ENCODE results near the gene STUM. TPM values are rescaled to one million over a fixed set of nuclear protein-coding genes. Genes with fewer than 3 reads are reported as not detected.

STUM gene
- total and polyA plus RNA-seq, 7 donors: under 0.01 to 16.9 (median 7.2) TPM

DNA sequence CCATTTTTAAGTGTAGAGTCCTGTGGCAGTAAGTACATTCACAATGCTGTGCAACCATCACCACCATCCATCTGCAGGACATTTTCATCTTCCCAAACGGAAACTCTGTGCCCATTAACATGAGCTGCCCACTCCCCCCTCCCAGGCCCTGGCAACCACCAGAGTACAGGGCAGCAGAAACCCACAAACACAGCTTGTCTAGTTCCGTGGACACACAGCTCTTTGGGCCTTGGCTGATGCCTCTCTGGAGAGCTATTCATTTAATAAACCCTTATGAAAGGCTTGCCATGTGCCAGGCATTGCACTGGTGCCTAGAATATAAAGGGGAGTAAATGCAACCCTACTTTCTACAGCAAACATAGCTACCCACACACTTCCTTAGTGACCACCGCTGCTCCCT is 28.0 kb downstream of the STUM start:
- 82 to 90% methylated on average over 3 of the region's 3 CpGs for WGBS, 2 donors
- TF ChIP-seq, protein P1, sequence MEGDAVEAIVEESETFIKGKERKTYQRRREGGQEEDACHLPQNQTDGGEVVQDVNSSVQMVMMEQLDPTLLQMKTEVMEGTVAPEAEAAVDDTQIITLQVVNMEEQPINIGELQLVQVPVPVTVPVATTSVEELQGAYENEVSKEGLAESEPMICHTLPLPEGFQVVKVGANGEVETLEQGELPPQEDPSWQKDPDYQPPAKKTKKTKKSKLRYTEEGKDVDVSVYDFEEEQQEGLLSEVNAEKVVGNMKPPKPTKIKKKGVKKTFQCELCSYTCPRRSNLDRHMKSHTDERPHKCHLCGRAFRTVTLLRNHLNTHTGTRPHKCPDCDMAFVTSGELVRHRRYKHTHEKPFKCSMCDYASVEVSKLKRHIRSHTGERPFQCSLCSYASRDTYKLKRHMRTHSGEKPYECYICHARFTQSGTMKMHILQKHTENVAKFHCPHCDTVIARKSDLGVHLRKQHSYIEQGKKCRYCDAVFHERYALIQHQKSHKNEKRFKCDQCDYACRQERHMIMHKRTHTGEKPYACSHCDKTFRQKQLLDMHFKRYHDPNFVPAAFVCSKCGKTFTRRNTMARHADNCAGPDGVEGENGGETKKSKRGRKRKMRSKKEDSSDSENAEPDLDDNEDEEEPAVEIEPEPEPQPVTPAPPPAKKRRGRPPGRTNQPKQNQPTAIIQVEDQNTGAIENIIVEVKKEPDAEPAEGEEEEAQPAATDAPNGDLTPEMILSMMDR (IDR thresholded peaks at IDR 0.05): no peak
- TF ChIP-seq EP300 (IDR thresholded peaks at IDR 0.05) (no peak), POLR2A (IDR thresholded peaks at IDR 0.05) (no peak), POLR2AphosphoS5 (IDR thresholded peaks at IDR 0.05) (no peak)
- H3K4me1 ChIP-seq: peaks cover 0 to 39% (median 30%) of the 10 kb centered on the region in 4 donors
- H3K36me3 ChIP-seq: no peaks in the 10 kb centered on the region
- peak overlapping the region in 3 of 4 donors; percentile 80 to 85 (median 84) for H3K27ac ChIP-seq
- peak; percentile 65 for DNase-seq
- no peaks in the 10 kb centered on the region for H3K27me3 ChIP-seq
- intact Hi-C loops (cut with DNase I): no loop called here
- no peaks in the 10 kb centered on the region for H3K9me3 ChIP-seq
- no peak overlapping the region for H3K4me3 ChIP-seq

DNA sequence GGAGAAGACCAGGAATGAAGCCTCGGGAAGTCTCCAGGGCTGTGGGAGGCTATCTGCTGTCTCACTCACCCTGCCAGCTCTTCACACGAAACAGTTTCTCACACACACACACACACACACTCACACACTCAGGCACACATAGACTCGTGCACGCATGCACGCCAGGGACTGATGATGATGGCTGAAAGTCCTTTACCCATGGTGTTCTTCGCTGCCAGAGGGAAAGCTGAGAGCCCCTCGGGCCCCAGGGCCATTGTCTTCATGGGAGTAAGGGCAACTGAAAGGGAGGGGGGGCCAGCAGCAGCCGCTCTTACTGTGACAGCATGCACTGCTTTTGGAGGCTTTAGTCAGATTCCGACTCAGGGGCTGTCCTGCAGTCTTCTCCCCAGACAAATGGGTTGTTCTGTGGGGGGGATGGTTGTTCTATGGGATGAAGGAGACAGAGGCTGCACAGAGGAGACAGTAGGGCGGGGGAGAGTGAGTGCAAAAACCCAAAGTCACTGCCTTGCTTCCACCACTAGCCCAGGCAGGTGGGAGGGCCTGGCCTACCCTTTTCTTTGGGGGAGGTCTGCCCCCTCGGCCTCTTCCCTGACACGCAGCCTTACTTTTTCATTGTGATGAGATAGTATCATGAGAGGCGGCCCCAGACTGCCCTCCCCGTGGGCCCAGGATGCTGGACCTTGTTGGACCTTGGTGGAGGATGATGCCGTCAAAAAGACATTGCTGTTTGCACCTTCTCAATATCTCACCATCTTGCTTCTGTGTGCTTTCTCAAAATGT is 29.0 kb downstream of the STUM start:
- no peak overlapping the region for H3K4me3 ChIP-seq
- no peaks in the 10 kb centered on the region for H3K36me3 ChIP-seq
- whole genome bisulfite sequencing, 2 donors: 90 to 92% methylated on average over 15 of the region's 15 CpGs
- peak; percentile 58 for DNase-seq
- intact Hi-C loops (cut with DNase I): no loop called here
- peak overlapping the region in 2 of 4 donors; percentile 84 to 85 for H3K27ac ChIP-seq
- H3K4me1 ChIP-seq: peaks cover 0 to 35% (median 29%) of the 10 kb centered on the region in 4 donors
- H3K9me3 ChIP-seq: no peaks in the 10 kb centered on the region
- TF ChIP-seq POLR2AphosphoS5 (IDR thresholded peaks at IDR 0.05): no peak
- TF ChIP-seq POLR2A (IDR thresholded peaks at IDR 0.05): no peak
- TF ChIP-seq, protein P1 (IDR thresholded peaks at IDR 0.05): no peak
- no peak for TF ChIP-seq EP300 (IDR thresholded peaks at IDR 0.05)
- no peaks in the 10 kb centered on the region for H3K27me3 ChIP-seq

DNA sequence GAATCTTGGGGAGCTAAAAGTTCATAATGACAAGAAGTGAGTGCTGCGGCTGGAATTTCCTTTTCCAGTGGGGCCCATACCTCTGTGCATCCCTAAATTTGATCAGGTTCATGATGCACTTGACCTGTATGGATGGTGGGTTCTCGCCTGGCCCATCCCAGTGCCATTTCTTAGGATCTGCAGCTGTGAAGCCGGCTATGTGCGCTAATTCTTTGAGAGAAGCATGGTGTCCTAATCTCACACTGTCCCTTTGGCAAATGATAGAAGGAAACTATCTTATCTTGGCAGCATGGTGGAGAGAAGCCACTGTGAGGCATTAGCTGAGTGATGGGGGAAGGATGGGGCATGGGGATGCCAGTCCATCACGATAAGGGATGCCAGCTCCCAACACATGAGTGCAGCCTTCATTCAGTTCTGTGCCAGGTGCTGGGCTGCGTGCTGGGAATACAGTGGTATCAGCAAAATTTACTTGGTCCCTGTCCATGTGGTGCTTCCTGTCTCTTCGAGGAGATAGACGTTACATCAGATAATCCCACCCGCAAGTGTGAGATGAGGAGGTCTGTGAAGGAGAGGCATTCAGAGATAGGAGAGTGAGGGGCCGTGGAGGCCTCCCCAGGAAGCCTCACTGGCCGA is 30.5 kb downstream of the STUM start:
- 94% methylated on average over 11 of the region's 11 CpGs for WGBS, 2 donors
- no peak overlapping the region for H3K4me3 ChIP-seq
- no peaks in the 10 kb centered on the region for H3K36me3 ChIP-seq
- intact Hi-C loops (cut with DNase I): no loop called here
- TF ChIP-seq POLR2AphosphoS5 (IDR thresholded peaks at IDR 0.05): no peak
- TF ChIP-seq, protein P1 (IDR thresholded peaks at IDR 0.05): no peak
- TF ChIP-seq EP300 (IDR thresholded peaks at IDR 0.05): no peak
- TF ChIP-seq POLR2A (IDR thresholded peaks at IDR 0.05): no peak
- DNase-seq: no peak
- H3K9me3 ChIP-seq: no peaks in the 10 kb centered on the region
- H3K4me1 ChIP-seq: peaks cover 0 to 37% (median 29%) of the 10 kb centered on the region in 4 donors
- H3K27ac ChIP-seq: no peak overlapping the region
- H3K27me3 ChIP-seq: no peaks in the 10 kb centered on the region

DNA sequence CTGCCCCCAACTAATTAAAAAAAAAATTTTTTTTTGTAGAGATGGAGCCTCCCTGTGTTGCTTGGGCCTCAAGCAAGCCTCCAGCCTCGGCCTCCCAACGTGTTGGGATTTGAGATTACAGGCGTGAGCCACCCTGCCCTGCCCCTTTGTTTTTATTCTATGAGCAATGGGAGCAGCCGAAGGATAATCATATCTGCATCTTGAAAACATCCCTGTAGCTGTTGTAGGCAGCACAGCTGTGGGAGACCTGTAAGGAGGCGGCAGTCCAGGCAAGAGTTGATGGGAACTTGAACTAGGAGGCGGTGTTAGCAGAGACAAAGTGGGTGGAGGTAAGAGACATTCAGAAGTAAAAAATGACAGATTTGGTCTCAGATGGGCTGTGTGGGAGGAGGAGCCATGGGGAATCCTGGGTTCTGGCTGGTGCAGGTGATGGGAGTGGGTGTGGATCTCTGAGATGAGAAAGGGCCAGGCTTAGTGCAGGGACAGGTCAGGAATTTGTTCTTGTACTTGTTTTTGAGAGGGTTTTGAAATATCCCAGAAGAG is 31.3 kb downstream of the STUM start:
- intact Hi-C loops (cut with DNase I): no loop called here

More for the DNA sequence above, 31.3 kb downstream of the STUM start:
- H3K4me3 ChIP-seq: no peak overlapping the region
- H3K27ac ChIP-seq: peak overlapping the region in 1 of 4 donors; percentile 31
- WGBS, 2 donors: 93 to 95% methylated on average over 6 of the region's 6 CpGs
- peaks cover 0 to 29% (median 23%) of the 10 kb centered on the region in 4 donors for H3K4me1 ChIP-seq
- DNase-seq: no peak
- TF ChIP-seq EP300 (IDR thresholded peaks at IDR 0.05) (no peak), POLR2AphosphoS5 (IDR thresholded peaks at IDR 0.05) (no peak), POLR2A (IDR thresholded peaks at IDR 0.05) (no peak)
- TF ChIP-seq, protein P1 (IDR thresholded peaks at IDR 0.05): no peak
- no peaks in the 10 kb centered on the region for H3K27me3 ChIP-seq
- no peaks in the 10 kb centered on the region for H3K9me3 ChIP-seq
- no peaks in the 10 kb centered on the region for H3K36me3 ChIP-seq
